GM21381 (cell line): ENCODE measurements around the gene LSM5.

Source experiments
- ATAC-seq: cut with Tn5 transposase; IDR thresholded peaks from one replicate; pipeline ENCODE4 v1.9.1; 2021; ENCODE audit warnings: mild to moderate bottlenecking, moderate library complexity; ENCODE audit not compliant: unreplicated experiment

The LSM5 gene

GRCh38 chr7:32462977-32463376 lies 27.2 kb downstream of the LSM5 start:
- ATAC-seq: no peak

- no peak for ATAC-seq
These were observed 27.7 kb downstream of the LSM5 start for GRCh38 chr7:32462451-32462850.

- no peak for ATAC-seq
These were observed 28.7 kb downstream of the LSM5 start for GRCh38 chr7:32461484-32461883.

GRCh38 chr7:32459788-32460187 lies 30.4 kb downstream of the LSM5 start:
- ATAC-seq: no peak

DNA sequence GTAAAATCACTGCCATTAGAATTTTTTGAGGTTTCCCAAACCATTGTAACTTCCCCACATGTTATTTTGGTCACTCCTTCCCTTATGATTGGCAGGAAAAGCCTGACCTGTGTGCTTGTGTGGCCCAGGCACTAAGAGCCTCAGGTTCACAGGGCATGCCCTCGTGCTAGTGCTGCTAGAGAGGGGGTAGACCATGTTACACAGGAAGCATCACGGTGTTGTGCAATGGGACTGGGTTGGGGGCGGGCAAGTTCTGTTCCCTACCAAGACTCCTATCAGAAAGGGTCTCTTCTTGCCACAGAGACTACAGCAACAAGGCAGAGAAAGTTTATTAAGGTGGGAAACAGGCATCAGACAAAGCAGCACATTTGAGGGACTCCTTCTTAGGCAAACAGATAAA lies 32.2 kb downstream of the LSM5 start:
- ATAC-seq: no peak

DNA sequence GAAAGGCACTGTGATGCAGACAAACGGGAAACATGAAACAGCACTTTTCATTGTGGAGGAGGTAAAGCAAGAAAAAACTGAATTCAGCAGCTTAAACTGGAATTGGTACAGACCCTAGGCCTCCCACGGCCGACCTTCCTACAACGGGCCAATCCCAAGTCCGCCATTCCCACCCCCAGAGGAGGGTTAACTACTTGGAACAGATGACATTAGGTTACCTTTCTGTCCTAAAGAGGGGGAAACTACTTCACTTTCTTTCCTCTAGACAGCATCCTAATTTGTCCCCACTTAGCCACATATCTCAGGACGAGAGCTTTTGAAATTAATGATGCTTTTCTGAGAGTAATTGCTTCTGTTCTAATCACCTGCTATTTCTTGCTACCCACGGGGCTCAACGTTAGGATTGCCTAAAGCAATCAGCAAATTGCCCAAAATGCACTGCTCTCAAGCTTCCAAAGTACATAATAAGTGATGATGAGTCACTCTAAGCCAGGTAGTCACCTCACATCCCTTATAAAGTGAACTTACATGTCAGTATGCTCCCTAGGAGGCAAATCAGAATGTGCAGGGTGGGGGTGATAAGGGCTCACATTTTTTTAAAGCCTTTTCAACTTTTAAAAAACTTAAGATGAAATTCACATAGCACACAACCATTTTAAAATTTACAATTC lies 36.7 kb downstream of the LSM5 start:
- ATAC-seq: no peak

- no peak for ATAC-seq
These were observed 43.0 kb downstream of the LSM5 start for GRCh38 chr7:32447218-32447617.

- ATAC-seq: no peak
These were observed 53.8 kb downstream of the LSM5 start for GRCh38 chr7:32436146-32436928.
